Measurements from ENCODE around the gene TMIGD1.

TMIGD1 gene

GRCh38 chr17:30333503-30334360 lies at the start of gene TMIGD1:
Gene TMIGD1, minus strand, starts transcription at chr17:30334057. Its CDS starts 1,924 bp downstream, at chr17:30332133.
- no peak within 1 kb of the TSS for H3K4me3 ChIP-seq
- H3K27me3 ChIP-seq (ENCODE audit: low read depth): peaks cover 24% of the 10 kb centered on the region
- in situ Hi-C loops (cut with MboI; ENCODE audit: low sequenced_read_pairs): loop anchor here (10.0 kb wide), 1 partner anchor 229 kb away; no protein-coding TSS in a partner anchor
- H3K9me3 ChIP-seq: no peaks in the 10 kb centered on the region
- no peaks in the 10 kb centered on the region for H3K36me3 ChIP-seq (replicated peaks)
- no peak for DNase-seq (ENCODE audit: low spot score in 2 of 2)
- H3K4me1 ChIP-seq: no peaks in the 10 kb centered on the region

GRCh38 chr17:30382345-30382744 lies 48.5 kb upstream of the TMIGD1 start:
- no peaks in the 10 kb centered on the region for H3K9me3 ChIP-seq
- no peaks in the 10 kb centered on the region for H3K27me3 ChIP-seq (ENCODE audit: low read depth)
- peaks cover 14% of the 10 kb centered on the region for H3K36me3 ChIP-seq (replicated peaks)
- H3K4me3 ChIP-seq: no peak overlapping the region
- H3K4me1 ChIP-seq: peaks cover 36% of the 10 kb centered on the region
- in situ Hi-C loops (cut with MboI; ENCODE audit: low sequenced_read_pairs): no loop called here
- no peak for DNase-seq (ENCODE audit: low spot score in 2 of 2)

DNA sequence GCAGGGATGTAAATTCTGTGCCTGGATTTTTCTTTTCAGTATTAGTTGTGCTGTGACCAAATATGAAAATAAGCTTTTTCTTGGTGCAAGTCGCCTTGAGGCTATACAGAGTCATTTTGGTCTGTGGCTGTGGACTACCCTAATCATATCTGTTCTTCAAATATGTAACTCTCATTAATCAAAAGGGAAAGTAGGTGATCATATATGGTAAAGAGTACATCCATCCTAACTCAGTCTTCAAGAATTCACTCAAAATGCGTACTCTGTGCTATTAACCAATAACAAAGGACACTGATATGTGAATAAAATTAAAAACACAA lies 47.4 kb upstream of the TMIGD1 start:
- H3K9me3 ChIP-seq: no peaks in the 10 kb centered on the region
- no peak for DNase-seq (ENCODE audit: low spot score in 2 of 2)
- peak overlapping the region; percentile 83 for H3K4me3 ChIP-seq
- H3K27me3 ChIP-seq (ENCODE audit: low read depth): no peaks in the 10 kb centered on the region
- in situ Hi-C loops (cut with MboI; ENCODE audit: low sequenced_read_pairs): no loop called here
- peaks cover 8% of the 10 kb centered on the region for H3K36me3 ChIP-seq (replicated peaks)
- peaks cover 40% of the 10 kb centered on the region for H3K4me1 ChIP-seq

- Histone ChIP-seq H3K4me1 (peaks cover 40% of the 10 kb centered on the region), H3K27me3 (ENCODE audit: low read depth) (no peaks in the 10 kb centered on the region), H3K4me3 (peak overlapping the region; percentile 83), H3K9me3 (no peaks in the 10 kb centered on the region), H3K36me3 (replicated peaks) (peaks cover 4% of the 10 kb centered on the region)
- DNase-seq (ENCODE audit: low spot score in 2 of 2): no peak
- in situ Hi-C loops (cut with MboI; ENCODE audit: low sequenced_read_pairs): no loop called here
These were observed 46.9 kb upstream of the TMIGD1 start for GRCh38 chr17:30380643-30381339.

- 0 out of 2 replicates have a peak, but pooled peaks cover 2% of the 10 kb centered on the region for H3K36me3 ChIP-seq (replicated peaks)
- H3K27me3 ChIP-seq (ENCODE audit: low read depth): no peaks in the 10 kb centered on the region
- peaks cover 40% of the 10 kb centered on the region for H3K4me1 ChIP-seq
- no peak for DNase-seq (ENCODE audit: low spot score in 2 of 2)
- H3K4me3 ChIP-seq: peak overlapping the region; percentile 83
- in situ Hi-C loops (cut with MboI; ENCODE audit: low sequenced_read_pairs): no loop called here
- no peaks in the 10 kb centered on the region for H3K9me3 ChIP-seq
These were observed 46.1 kb upstream of the TMIGD1 start for GRCh38 chr17:30379903-30380381.

- Histone ChIP-seq H3K4me3 (peak overlapping the region; percentile 83), H3K4me1 (peaks cover 40% of the 10 kb centered on the region), H3K9me3 (no peaks in the 10 kb centered on the region), H3K27me3 (ENCODE audit: low read depth) (no peaks in the 10 kb centered on the region), H3K36me3 (replicated peaks) (no peaks in the 10 kb centered on the region)
- peak in 1 of 2 experiments; percentile 39 for DNase-seq (ENCODE audit: low spot score in 2 of 2)
- in situ Hi-C loops (cut with MboI; ENCODE audit: low sequenced_read_pairs): no loop called here
These were observed 45.5 kb upstream of the TMIGD1 start for GRCh38 chr17:30379303-30379902.

GRCh38 chr17:30378825-30379302 lies 45.0 kb upstream of the TMIGD1 start, which contains the start of gene CPD:
Gene CPD, plus strand, starts transcription at chr17:30378927. Its CDS starts 54 bp downstream, at chr17:30378981.
- no peaks in the 10 kb centered on the region for H3K36me3 ChIP-seq (replicated peaks)
- in situ Hi-C loops (cut with MboI; ENCODE audit: low sequenced_read_pairs): no loop called here
- peak; percentile 89 to 98 for DNase-seq (ENCODE audit: low spot score in 2 of 2)
- H3K27me3 ChIP-seq (ENCODE audit: low read depth): no peaks in the 10 kb centered on the region
- H3K9me3 ChIP-seq: no peaks in the 10 kb centered on the region
- H3K4me1 ChIP-seq: peaks cover 40% of the 10 kb centered on the region
- H3K4me3 ChIP-seq: peak within 1 kb of the TSS; percentile 83

- DNase-seq (ENCODE audit: low spot score in 2 of 2): peak in 1 of 2 experiments; percentile 17
These were observed 44.5 kb upstream of the TMIGD1 start for GRCh38 chr17:30378241-30378824.

GRCh38 chr17:30377574-30378240 lies 43.9 kb upstream of the TMIGD1 start:
- DNase-seq (ENCODE audit: low spot score in 2 of 2): no peak
- Histone ChIP-seq H3K36me3 (replicated peaks) (no peaks in the 10 kb centered on the region), H3K9me3 (no peaks in the 10 kb centered on the region), H3K4me1 (peaks cover 30% of the 10 kb centered on the region), H3K27me3 (ENCODE audit: low read depth) (no peaks in the 10 kb centered on the region), H3K4me3 (no peak overlapping the region)
- in situ Hi-C loops (cut with MboI; ENCODE audit: low sequenced_read_pairs): no loop called here

More at GRCh38 chr17:30378241-30378824, 44.5 kb upstream of the TMIGD1 start:
- Histone ChIP-seq H3K4me1 (peaks cover 36% of the 10 kb centered on the region), H3K36me3 (replicated peaks) (no peaks in the 10 kb centered on the region), H3K27me3 (ENCODE audit: low read depth) (no peaks in the 10 kb centered on the region), H3K4me3 (peak overlapping the region; percentile 83), H3K9me3 (no peaks in the 10 kb centered on the region)
- in situ Hi-C loops (cut with MboI; ENCODE audit: low sequenced_read_pairs): no loop called here

GRCh38 chr17:30376621-30377452 lies 43.0 kb upstream of the TMIGD1 start:
- Histone ChIP-seq H3K36me3 (replicated peaks) (no peaks in the 10 kb centered on the region), H3K4me3 (no peak overlapping the region), H3K9me3 (no peaks in the 10 kb centered on the region), H3K4me1 (peaks cover 22% of the 10 kb centered on the region), H3K27me3 (ENCODE audit: low read depth) (no peaks in the 10 kb centered on the region)
- DNase-seq (ENCODE audit: low spot score in 2 of 2): peak in 1 of 2 experiments; percentile 45
- in situ Hi-C loops (cut with MboI; ENCODE audit: low sequenced_read_pairs): no loop called here

DNA sequence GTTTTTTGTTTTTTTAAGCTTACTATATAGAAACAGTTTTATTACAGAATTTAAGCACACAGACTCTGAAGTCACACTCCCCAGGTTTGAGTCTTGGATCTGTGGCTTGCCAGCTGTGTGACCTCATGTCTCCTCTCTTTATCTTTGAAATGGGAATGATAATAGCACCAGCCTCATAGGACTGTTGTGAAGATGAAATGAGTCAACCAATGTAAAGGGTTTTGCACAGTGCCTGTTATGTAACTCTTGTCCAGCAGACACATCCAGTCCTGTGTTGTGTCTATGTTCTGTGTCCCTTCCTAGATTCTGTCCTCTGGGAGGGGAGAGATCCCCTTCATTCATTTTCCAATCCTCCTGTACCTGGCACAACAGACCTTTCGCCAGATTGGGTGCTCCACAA lies 41.8 kb upstream of the TMIGD1 start:
- no peaks in the 10 kb centered on the region for H3K36me3 ChIP-seq (replicated peaks)
- in situ Hi-C loops (cut with MboI; ENCODE audit: low sequenced_read_pairs): no loop called here
- H3K27me3 ChIP-seq (ENCODE audit: low read depth): no peaks in the 10 kb centered on the region
- H3K4me3 ChIP-seq: no peak overlapping the region
- H3K9me3 ChIP-seq: no peaks in the 10 kb centered on the region
- H3K4me1 ChIP-seq: peaks cover 12% of the 10 kb centered on the region
- no peak for DNase-seq (ENCODE audit: low spot score in 2 of 2)

DNA sequence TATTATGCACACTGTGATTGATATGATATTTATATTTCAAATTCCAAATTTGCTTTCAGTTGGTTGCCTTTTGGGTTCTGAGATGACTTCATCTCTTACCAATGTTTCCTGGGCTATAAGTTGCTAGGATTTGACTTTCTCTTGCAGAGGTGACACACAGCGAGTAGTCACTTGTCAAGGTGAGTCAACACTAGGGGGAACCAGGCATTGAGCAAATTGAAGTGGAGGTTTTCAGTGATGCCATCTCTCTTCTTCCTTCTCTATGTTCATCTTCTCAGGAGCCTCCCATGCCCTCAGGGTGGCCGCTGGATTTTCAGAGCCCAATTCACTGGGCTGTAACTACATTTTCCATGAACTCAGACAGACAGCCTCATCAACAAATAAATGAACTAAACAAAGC lies 38.9 kb upstream of the TMIGD1 start:
- Histone ChIP-seq H3K4me1 (peaks cover 5% of the 10 kb centered on the region), H3K36me3 (replicated peaks) (no peaks in the 10 kb centered on the region), H3K27me3 (ENCODE audit: low read depth) (no peaks in the 10 kb centered on the region), H3K9me3 (no peaks in the 10 kb centered on the region), H3K4me3 (no peak overlapping the region)
- in situ Hi-C loops (cut with MboI; ENCODE audit: low sequenced_read_pairs): no loop called here
- DNase-seq (ENCODE audit: low spot score in 2 of 2): no peak

Data from HAP-1 (cell line).